GM18505 (cell line): ENCODE measurements around the gene LIMK2.
"Not testable (repeated sequence)": the region's sequence is repeated elsewhere in the genome, so short reads cannot be mapped to it uniquely, and the experiment has no call there.

Experiments
- ATAC-seq: cut with Tn5 transposase; IDR thresholded peaks from one replicate; pipeline ENCODE4 v1.9.1; 2021; ENCODE audit not compliant: unreplicated experiment
- POLR2A ChIP-seq: IDR thresholded peaks from 4 replicates; pipeline ENCODE4 v1.6.1; 2011; ENCODE audit warnings: borderline replicate concordance; ENCODE audit not compliant: insufficient read depth, insufficient read length; ENCODE audit errors: extremely low read depth

The LIMK2 gene

DNA sequence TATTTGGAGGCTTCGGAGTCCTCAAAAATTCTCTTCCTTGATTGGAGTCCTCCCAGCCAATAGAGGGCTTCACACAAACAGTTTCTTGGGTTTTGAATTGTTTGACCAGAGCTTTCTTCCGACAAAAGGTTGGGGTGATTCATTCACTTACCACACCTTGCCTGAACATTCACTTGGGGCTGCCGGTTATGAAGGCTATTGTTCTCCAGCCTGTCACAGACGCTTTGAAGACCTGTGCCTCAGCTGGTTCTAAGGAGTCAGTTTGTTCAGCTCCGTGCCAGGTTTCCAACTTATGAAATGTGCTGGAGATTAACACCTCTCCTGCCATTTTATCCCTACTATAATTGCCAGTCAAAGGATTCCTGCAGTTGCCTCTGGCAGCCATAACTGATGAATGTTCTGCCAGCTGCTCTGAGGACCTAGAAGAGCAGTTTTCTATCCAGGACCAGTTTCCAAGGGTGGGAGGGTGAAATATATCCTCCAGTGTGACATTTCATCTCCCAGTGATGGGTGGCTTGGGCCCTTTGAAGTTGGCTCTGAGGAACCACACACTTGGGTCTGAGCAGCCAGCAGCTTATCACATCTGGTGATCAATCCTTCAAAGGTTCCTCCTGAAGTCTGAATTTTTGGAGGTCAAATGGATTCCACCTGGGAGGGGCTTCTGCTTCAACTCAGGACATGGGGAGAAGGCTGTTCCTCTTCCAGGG, 31.4 kb downstream of the LIMK2 start:
- no peak for TF ChIP-seq POLR2A
- no peak for ATAC-seq

- ATAC-seq = no peak
Observed at GRCh38 chr22:31244046-31244942, 32.2 kb downstream of the LIMK2 start.

GRCh38 chr22:31244943-31245451, 32.9 kb downstream of the LIMK2 start:
- ATAC-seq = no peak
- TF ChIP-seq POLR2A = no peak

More at GRCh38 chr22:31244046-31244942, 32.2 kb downstream of the LIMK2 start:
- TF ChIP-seq POLR2A = no peak

DNA sequence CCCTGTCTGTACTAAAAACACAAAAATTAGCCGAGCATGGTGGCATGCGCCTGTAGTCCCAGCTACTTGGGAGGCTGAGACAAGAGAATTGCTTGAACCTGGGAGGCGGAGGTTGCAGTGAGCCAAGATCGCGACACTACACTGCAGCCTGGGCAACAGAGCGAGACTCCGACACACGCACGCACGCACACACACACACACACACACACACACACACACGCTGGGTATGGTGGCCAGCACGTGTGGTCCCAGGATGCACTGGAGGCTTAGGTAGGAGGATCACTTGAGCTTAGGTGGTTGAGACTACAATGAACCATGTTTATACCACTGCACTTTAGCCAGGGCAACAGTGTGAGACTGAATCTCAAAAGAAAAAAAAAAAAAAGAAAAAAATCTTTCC, 33.9 kb downstream of the LIMK2 start:
- ATAC-seq = not testable (repeated sequence)

DNA sequence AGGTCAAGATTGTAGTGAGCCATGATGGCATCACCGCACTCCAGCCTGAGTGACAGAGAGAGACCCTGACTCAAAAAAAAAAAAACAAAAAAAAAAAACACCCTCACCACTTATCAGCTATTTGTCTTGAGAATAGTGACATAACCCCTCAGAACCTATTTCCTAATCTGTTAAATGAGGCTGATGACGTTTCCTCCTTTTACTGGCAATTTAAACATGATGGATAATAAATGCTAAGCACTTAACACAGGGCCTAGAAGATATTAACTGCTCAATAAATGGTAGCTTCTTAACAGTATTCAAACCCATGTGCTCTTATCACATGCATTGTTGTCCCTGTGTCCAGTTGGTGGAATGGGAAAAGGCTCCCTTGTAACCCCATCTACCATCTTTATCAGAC, 34.6 kb downstream of the LIMK2 start:
- no peak for ATAC-seq
- TF ChIP-seq POLR2A = no peak

GRCh38 chr22:31247726-31248125, 35.6 kb downstream of the LIMK2 start:
- TF ChIP-seq POLR2A = no peak
- no peak for ATAC-seq

DNA sequence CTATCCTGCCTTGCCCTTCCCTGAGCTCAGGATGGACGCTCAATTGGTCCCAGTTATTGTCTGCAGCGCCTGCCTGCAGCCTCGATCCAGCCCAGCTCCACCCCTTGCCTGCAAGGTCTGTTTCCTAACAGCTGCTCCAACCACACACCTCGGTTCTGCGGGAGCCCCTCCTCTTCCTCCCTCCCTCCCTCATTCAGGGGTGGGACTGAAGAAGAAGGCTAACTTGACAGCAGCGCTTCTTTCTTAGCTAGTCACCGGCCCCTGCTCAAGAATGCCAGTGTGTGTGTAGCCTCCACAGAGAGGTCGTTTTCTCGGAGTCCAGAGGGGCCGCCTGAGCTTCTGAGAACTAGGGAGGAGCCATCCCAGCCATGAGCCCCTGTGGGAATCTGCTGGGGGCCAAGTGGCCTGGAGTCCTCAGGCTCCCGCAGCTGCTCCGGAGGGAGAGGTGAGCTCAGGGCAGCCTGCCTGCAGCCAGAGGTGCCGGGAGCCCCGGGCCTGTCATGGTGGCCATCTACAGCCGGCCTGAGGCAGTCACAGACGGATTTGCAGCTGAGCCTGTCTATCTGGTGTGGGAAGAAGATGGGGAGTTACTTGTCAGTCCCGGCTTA, 36.1 kb downstream of the LIMK2 start:
- ATAC-seq = no peak
- TF ChIP-seq POLR2A = no peak

- TF ChIP-seq POLR2A = no peak
- no peak for ATAC-seq
Observed at GRCh38 chr22:31248965-31249958, 37.2 kb downstream of the LIMK2 start.

DNA sequence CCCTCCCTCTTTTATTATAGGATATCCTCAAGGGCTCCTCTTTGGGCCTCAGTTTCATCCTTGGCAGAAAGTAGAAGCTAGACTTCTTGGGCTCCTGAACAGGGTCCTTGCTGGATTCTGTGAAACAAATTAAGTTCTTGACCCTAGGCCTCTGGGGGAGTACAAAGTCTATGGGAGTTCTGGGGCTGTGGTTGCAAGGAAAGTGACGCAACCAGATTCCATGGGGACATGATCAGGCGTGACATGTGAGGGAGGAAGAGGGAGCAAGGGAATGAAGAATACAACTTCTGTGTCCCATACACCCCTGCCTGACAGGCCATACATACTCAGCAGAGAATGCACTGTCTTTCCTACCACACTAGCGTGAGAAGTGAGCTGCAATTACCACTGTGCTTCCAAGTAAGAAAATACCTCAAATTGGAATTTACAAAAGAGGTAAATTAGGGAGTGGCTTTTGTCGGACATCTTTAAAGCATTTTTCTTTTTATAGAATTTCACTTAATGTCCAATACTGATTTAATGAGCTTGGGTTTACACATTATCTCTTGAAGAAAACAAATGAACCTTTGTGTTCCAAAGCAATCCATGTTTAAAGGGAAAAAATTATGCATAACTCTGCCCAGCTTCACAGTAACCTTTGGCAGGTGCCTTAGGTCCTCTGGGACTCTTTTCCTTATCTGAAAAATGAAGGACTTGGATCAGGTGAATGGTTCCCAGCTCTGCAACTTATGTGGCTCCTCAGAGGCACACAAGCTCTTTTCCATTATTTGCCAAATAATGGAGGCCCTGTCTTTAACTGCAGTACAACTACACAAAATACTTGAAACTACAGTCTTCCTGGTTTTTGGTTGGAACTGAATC, 38.9 kb downstream of the LIMK2 start:
- no peak for TF ChIP-seq POLR2A
- no peak for ATAC-seq

GRCh38 chr22:31253949-31254348, 41.9 kb downstream of the LIMK2 start:
- TF ChIP-seq POLR2A = no peak
- ATAC-seq = no peak

GRCh38 chr22:31259798-31260473, 47.8 kb downstream of the LIMK2 start:
- no peak for TF ChIP-seq POLR2A
- ATAC-seq = no peak
